ENCODE data around the gene MXRA7.

MXRA7 gene

DNA sequence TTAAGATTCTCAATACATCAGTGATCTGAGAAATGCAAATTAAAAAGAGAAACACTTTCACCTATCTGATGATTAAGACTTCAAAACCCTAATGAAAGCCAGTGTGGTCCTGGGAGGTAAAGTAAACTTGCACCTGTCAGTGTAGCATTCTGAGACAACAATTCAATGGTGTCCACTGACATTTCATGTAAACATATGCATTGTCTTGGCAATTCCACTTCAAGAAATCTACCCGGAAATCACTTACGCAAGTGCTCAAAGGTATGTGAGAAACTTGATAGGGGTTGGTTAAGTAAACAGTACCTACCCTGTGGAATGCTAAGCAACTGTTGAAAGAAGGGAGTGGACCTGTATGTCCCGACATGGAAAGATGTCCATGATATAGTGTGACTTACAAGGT is 69.3 kb downstream of the MXRA7 start:
- TF ChIP-seq SIN3A (IDR thresholded peaks at IDR 0.05; ENCODE audit: borderline replicate concordance, insufficient read depth, low read length), result no peak
- TF ChIP-seq REST (IDR thresholded peaks at IDR 0.05; ENCODE audit: insufficient read depth in 1 of 2, low read depth in 2 of 2, low read length in 2 of 2), result no peak
- TF ChIP-seq FOXP2 (optimal IDR thresholded peaks at IDR 0.05; ENCODE audit: borderline replicate concordance, extremely low read depth, extremely low read length, insufficient read depth), result no peak
- no peak for TF ChIP-seq POLR2AphosphoS5 (IDR thresholded peaks at IDR 0.05; ENCODE audit: low read depth, low read length)
- TF ChIP-seq TAF1 (IDR thresholded peaks at IDR 0.05; ENCODE audit: borderline replicate concordance, insufficient read depth, low read length), result no peak

- TF ChIP-seq TAF1 (IDR thresholded peaks at IDR 0.05; ENCODE audit: borderline replicate concordance, insufficient read depth, low read length), result no peak
- no peak for TF ChIP-seq FOXP2 (optimal IDR thresholded peaks at IDR 0.05; ENCODE audit: borderline replicate concordance, extremely low read depth, extremely low read length, insufficient read depth)
- TF ChIP-seq POLR2AphosphoS5 (IDR thresholded peaks at IDR 0.05; ENCODE audit: low read depth, low read length), result no peak
- no peak for TF ChIP-seq SIN3A (IDR thresholded peaks at IDR 0.05; ENCODE audit: borderline replicate concordance, insufficient read depth, low read length)
- TF ChIP-seq REST (IDR thresholded peaks at IDR 0.05; ENCODE audit: insufficient read depth in 1 of 2, low read depth in 2 of 2, low read length in 2 of 2), result no peak
Measured at GRCh38 chr17:76640550-76641380, 70.0 kb downstream of the MXRA7 start.

DNA sequence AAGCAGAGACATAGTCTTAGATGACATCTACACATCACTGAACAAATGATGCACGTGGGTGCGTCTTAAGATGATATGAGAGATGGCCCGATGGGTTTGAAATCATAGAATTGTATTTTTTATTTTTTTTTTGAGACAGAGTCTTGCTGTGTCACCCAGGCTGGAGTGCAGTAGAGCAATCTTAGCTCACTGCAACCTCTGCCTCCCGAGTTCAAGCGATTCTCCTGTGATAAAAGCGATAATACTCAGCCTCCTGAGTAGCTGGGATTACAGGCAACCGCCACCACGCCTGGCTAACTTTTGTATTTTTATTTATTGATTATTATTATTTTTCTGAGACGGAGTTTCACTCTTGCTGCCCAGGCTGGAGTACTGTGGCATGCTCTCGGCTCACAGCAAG is 72.5 kb downstream of the MXRA7 start:
- TF ChIP-seq POLR2AphosphoS5 (IDR thresholded peaks at IDR 0.05; ENCODE audit: low read depth, low read length), result no peak
- TF ChIP-seq REST (IDR thresholded peaks at IDR 0.05; ENCODE audit: insufficient read depth in 1 of 2, low read depth in 2 of 2, low read length in 2 of 2), result no peak
- TF ChIP-seq TAF1 (IDR thresholded peaks at IDR 0.05; ENCODE audit: borderline replicate concordance, insufficient read depth, low read length), result no peak
- no peak for TF ChIP-seq FOXP2 (optimal IDR thresholded peaks at IDR 0.05; ENCODE audit: borderline replicate concordance, extremely low read depth, extremely low read length, insufficient read depth)
- TF ChIP-seq SIN3A (IDR thresholded peaks at IDR 0.05; ENCODE audit: borderline replicate concordance, insufficient read depth, low read length), result no peak

DNA sequence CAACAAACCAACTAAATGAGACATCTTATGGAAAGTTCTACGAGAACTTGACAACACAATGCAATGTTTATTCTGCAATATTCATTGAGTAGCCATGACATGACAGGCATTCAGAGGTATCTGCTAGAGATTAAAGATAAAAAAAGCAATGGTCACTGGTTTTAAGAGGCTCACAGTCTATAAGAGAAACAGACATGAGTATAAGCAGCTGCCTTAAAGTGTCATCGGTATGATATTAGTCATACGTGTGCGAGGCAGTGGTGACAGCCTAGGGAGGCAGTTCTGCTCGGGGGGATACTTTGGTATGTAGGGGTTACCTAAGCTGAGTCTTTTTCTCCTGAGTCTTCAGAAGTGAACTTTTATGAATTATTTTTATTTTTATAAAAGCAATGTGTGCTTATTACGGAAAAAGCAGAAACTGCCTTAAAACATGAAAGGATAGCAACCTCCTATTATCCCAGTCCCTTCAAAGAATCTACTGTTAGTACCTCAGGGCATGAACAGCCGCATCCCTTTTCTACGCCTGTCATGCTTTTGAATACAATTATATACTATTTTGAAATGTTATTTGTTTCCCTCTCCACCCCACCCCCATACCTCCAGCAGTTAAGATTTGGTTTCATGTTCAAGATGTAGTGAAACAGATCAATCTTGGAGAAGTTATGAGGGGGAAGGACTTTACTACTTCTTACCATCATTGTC is 75.0 kb downstream of the MXRA7 start:
- TF ChIP-seq POLR2AphosphoS5 (IDR thresholded peaks at IDR 0.05; ENCODE audit: low read depth, low read length), result no peak

- TF ChIP-seq TAF1 (IDR thresholded peaks at IDR 0.05; ENCODE audit: borderline replicate concordance, insufficient read depth, low read length) (no peak), POLR2AphosphoS5 (IDR thresholded peaks at IDR 0.05; ENCODE audit: low read depth, low read length) (no peak), FOXP2 (optimal IDR thresholded peaks at IDR 0.05; ENCODE audit: borderline replicate concordance, extremely low read depth, extremely low read length, insufficient read depth) (no peak), SIN3A (IDR thresholded peaks at IDR 0.05; ENCODE audit: borderline replicate concordance, insufficient read depth, low read length) (no peak), REST (IDR thresholded peaks at IDR 0.05; ENCODE audit: insufficient read depth in 1 of 2, low read depth in 2 of 2, low read length in 2 of 2) (no peak)
Measured at GRCh38 chr17:76635039-76635438, 75.7 kb downstream of the MXRA7 start.

Data from PFSK-1 (cell line).